ENCODE measurements around the gene FOXL3. TPM values are rescaled to one million over a fixed set of nuclear protein-coding genes. Genes with fewer than 3 reads are reported as not detected.

FOXL3 gene
- total RNA-seq, 1 donor from 2014 or later, result not detected

- H3K27me3 ChIP-seq (ENCODE audit: low read depth), result peaks cover 31% of the 10 kb centered on the region
- no peak overlapping the region for H3K4me3 ChIP-seq
- no peak for DNase-seq
- intact Hi-C loops (cut with micrococcal nuclease), result no loop called here
- peaks cover 6% of the 10 kb centered on the region for H3K9me3 ChIP-seq (replicated peaks)
- H3K4me1 ChIP-seq, result peaks cover 7% of the 10 kb centered on the region
- TF ChIP-seq, protein P1, sequence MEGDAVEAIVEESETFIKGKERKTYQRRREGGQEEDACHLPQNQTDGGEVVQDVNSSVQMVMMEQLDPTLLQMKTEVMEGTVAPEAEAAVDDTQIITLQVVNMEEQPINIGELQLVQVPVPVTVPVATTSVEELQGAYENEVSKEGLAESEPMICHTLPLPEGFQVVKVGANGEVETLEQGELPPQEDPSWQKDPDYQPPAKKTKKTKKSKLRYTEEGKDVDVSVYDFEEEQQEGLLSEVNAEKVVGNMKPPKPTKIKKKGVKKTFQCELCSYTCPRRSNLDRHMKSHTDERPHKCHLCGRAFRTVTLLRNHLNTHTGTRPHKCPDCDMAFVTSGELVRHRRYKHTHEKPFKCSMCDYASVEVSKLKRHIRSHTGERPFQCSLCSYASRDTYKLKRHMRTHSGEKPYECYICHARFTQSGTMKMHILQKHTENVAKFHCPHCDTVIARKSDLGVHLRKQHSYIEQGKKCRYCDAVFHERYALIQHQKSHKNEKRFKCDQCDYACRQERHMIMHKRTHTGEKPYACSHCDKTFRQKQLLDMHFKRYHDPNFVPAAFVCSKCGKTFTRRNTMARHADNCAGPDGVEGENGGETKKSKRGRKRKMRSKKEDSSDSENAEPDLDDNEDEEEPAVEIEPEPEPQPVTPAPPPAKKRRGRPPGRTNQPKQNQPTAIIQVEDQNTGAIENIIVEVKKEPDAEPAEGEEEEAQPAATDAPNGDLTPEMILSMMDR (IDR thresholded peaks at IDR 0.05; ENCODE audit: borderline replicate concordance), result no peak
- H3K27ac ChIP-seq (replicated peaks), result no peak overlapping the region
- no peaks in the 10 kb centered on the region for H3K36me3 ChIP-seq
These were observed 36.9 kb downstream of the FOXL3 start for GRCh38 chr7:326809-327232.

DNA sequence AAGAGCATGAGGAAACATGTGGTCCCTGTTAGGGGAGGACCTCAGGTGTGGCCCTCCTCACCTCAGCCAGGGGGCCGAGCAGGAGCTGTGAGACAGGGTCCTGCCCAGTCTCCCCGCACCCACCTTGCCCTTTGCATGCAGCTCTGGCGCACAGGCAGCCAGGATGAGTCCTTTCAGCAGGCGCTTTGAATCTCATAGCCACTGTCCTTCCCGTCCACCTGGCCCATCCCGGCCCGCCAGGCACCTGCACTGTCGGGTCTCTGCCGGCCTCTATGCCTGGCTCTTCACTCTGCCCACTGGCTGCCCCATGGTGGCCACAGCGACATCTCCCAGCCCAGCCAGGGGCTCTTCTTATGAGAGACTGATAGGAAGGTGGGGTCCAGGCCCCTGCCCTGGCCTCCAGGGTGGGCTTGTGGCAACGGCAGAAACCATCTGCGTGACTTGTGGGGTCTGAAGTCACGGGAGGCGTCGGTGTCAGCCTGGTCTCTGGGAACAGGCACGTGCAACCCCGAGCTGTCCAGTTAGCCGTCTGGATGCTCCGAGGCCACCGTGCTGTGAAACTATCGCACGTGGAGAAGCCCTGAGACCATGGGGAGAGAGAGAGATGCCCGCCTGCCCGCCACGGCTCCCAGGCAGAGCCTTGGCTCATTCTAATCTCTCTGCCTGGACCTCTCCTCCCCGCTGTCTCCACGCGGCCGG is 37.4 kb downstream of the FOXL3 start:
- Histone ChIP-seq H3K27me3 (ENCODE audit: low read depth) (peaks cover 31% of the 10 kb centered on the region), H3K36me3 (no peaks in the 10 kb centered on the region), H3K27ac (replicated peaks) (no peak overlapping the region), H3K4me3 (no peak overlapping the region), H3K4me1 (peaks cover 5% of the 10 kb centered on the region), H3K9me3 (replicated peaks) (peaks cover 6% of the 10 kb centered on the region)
- intact Hi-C loops (cut with micrococcal nuclease), result no loop called here
- TF ChIP-seq, protein P1 (IDR thresholded peaks at IDR 0.05; ENCODE audit: borderline replicate concordance), result no peak
- no peak for DNase-seq

DNA sequence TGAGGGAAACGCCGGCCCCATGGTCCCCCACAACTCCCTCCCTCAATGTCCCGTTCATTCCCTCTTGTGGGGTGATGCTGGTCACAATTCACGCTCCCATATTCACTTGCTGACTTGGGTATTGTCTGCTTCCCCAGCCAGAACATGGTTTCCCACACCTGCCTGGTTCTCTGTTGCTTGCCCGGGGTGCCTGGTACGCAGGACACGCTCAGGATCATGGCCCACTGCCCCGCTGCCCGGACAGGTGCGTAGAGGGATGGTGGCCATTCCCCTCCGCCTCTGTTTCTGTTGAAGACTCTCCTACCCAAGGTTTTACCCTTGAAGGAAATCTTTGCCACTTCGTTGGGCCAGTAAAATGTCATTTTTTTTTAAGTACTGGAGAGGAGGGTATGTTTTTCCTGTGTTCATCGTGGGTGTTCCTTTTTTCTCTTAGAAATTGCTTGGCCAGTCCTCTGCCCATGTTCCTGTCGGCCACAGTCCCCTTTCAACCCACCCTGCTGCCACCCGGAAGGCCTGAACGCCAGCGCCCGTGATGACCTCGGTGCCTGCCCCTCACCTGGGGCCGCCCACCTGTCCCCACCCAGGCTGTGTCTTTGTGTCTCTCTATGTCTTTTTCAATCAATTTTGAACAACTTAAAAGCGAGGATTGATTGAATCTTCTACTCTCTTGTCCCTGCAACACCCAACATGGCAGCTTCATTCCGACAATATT is 38.2 kb downstream of the FOXL3 start:
- no peak overlapping the region for H3K4me3 ChIP-seq
- peaks cover 10% of the 10 kb centered on the region for H3K4me1 ChIP-seq
- TF ChIP-seq, protein P1 (IDR thresholded peaks at IDR 0.05; ENCODE audit: borderline replicate concordance), result no peak
- DNase-seq, result no peak
- H3K9me3 ChIP-seq (replicated peaks), result peaks cover 6% of the 10 kb centered on the region
- no peak overlapping the region for H3K27ac ChIP-seq (replicated peaks)
- no peaks in the 10 kb centered on the region for H3K36me3 ChIP-seq
- intact Hi-C loops (cut with micrococcal nuclease), result no loop called here
- peaks cover 31% of the 10 kb centered on the region for H3K27me3 ChIP-seq (ENCODE audit: low read depth)

GRCh38 chr7:329691-330281 is 39.8 kb downstream of the FOXL3 start:
- no peak overlapping the region for H3K27ac ChIP-seq (replicated peaks)
- H3K27me3 ChIP-seq (ENCODE audit: low read depth), result peaks cover 31% of the 10 kb centered on the region
- H3K4me3 ChIP-seq, result no peak overlapping the region
- TF ChIP-seq, protein P1 (IDR thresholded peaks at IDR 0.05; ENCODE audit: borderline replicate concordance), result no peak
- no peak for DNase-seq
- intact Hi-C loops (cut with micrococcal nuclease), result loop anchor here (5.0 kb wide), 1 partner anchor 443 kb away; no protein-coding TSS in a partner anchor
- peaks cover 6% of the 10 kb centered on the region for H3K9me3 ChIP-seq (replicated peaks)
- peaks cover 15% of the 10 kb centered on the region for H3K4me1 ChIP-seq
- no peaks in the 10 kb centered on the region for H3K36me3 ChIP-seq

GRCh38 chr7:330511-331230 is 40.7 kb downstream of the FOXL3 start:
- Histone ChIP-seq H3K27ac (replicated peaks) (no peak overlapping the region), H3K4me3 (no peak overlapping the region), H3K36me3 (no peaks in the 10 kb centered on the region), H3K9me3 (replicated peaks) (peaks cover 5% of the 10 kb centered on the region), H3K27me3 (ENCODE audit: low read depth) (peaks cover 31% of the 10 kb centered on the region), H3K4me1 (peaks cover 15% of the 10 kb centered on the region)
- DNase-seq, result no peak
- TF ChIP-seq, protein P1 (IDR thresholded peaks at IDR 0.05; ENCODE audit: borderline replicate concordance), result no peak
- intact Hi-C loops (cut with micrococcal nuclease), result loop anchor here (5.0 kb wide), 1 partner anchor 442 kb away; no protein-coding TSS in a partner anchor

Data from left ventricle myocardium inferior (tissue), 1 donor.